ENCODE data around the gene KLHL2. TPM values are rescaled to one million over a fixed set of nuclear protein-coding genes. Genes with fewer than 3 reads are reported as not detected.

Gene KLHL2, protein sequence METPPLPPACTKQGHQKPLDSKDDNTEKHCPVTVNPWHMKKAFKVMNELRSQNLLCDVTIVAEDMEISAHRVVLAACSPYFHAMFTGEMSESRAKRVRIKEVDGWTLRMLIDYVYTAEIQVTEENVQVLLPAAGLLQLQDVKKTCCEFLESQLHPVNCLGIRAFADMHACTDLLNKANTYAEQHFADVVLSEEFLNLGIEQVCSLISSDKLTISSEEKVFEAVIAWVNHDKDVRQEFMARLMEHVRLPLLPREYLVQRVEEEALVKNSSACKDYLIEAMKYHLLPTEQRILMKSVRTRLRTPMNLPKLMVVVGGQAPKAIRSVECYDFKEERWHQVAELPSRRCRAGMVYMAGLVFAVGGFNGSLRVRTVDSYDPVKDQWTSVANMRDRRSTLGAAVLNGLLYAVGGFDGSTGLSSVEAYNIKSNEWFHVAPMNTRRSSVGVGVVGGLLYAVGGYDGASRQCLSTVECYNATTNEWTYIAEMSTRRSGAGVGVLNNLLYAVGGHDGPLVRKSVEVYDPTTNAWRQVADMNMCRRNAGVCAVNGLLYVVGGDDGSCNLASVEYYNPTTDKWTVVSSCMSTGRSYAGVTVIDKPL
- 25.5 TPM for total RNA-seq

DNA sequence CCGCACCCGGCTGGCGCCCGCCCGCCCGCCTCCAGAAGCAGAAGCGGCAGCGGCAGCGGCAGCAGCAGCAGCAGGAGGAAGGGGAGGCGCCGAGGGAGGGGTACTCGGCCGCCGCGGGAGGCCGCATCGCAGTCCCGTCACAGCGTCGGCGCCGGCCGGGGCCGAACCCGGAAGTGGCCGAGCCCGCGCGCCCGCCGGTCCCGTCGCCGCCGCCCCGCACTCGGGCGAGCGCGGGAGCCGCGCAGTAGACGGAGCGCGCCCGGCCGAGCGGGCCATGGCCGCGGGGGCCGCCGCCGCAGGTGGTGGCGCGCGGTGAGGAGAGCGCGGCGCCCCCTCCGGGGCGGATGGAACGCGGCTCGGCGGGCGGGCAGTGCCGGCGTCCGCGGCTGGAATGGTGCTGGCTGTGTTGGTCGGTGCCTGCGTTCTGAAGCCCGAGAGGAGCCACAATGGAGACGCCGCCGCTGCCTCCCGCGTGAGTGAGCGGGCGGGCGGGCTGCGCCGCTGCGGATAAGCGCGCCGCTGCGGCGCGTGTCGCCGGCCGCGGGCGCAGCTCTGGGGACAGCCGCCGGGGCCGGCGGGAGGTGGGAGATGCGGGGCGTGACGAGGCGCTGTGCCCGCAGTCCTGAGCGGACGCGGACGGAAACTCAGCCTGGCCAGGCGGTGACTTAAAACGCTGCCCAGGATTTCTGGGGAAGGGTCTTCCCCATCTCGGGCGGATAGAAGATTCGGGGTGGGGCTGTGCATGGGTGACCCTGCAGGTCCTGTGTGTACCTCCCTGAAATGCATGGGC, at the start of gene KLHL2:
KLHL2 (plus strand) TSS at position 131 of the 790 bp plus-strand sequence; CDS start at position 447, 316 bp downstream.

GRCh38 chr4:165327211-165328100, 120.1 kb downstream of the KLHL2 start, which contains the start of gene MSMO1:
MSMO1 (plus strand) TSS chr4:165327669; CDS start chr4:165333371, 5,702 bp downstream.

Other genes starting within 250 kb of the KLHL2 start
- gene TRIM61, start 229.9 kb upstream of the KLHL2 start, total RNA-seq = 2.7 TPM
- not detected for gene TRIM60, start 175.6 kb upstream of the KLHL2 start, total RNA-seq
- gene TRIM75, start 153.7 kb upstream of the KLHL2 start, total RNA-seq = not detected
- 20.9 TPM for gene TMEM192, start 94.7 kb upstream of the KLHL2 start, total RNA-seq
- gene MSMO1, start 120.1 kb downstream of the KLHL2 start, total RNA-seq = 73.3 TPM
- 374 TPM for gene CPE, start 171.4 kb downstream of the KLHL2 start, total RNA-seq

Measured in camera-type eye (tissue), 1 donor.